Mammary epithelial cell (primary cell): ENCODE measurements around the gene AGAP9.
"Not testable (repeated sequence)": the region's sequence is repeated elsewhere in the genome, so short reads cannot be mapped to it uniquely, and the experiment has no call there.

Experiments
- CTCF ChIP-seq, 2 donors: IDR thresholded peaks in 1 of 2; conservative IDR thresholded peaks in 1 of 2; 2 replicates each; pipeline ENCODE4 v1.5.1; 2011 to 2012; ENCODE audit warnings: inconsistent platforms in 2 of 2, low read length in 2 of 2, mild to moderate bottlenecking in 2 of 2, control low read depth in 1 of 2, low read depth in 1 of 2; ENCODE audit not compliant: insufficient read depth in 1 of 2; ENCODE audit errors: extremely low read depth in 1 of 2
- EZH2 ChIP-seq: IDR thresholded peaks from 2 replicates; pipeline ENCODE4 v1.6.1; 2012; ENCODE audit warnings: low read length, inconsistent platforms, borderline replicate concordance

GRCh38 chr10:47480133-47480532, 43.3 kb downstream of the AGAP9 start:
- not testable (repeated sequence) for TF ChIP-seq CTCF (conservative IDR thresholded peaks at IDR 0.05 in 1 of 2, IDR thresholded peaks at IDR 0.05 in 1 of 2; ENCODE audit: extremely low read depth in 1 of 2, insufficient read depth in 1 of 2, low read depth in 1 of 2, low read length in 2 of 2); EZH2
